CD4-positive, alpha-beta T cell treated with Interleukin-6 for 4 hours (primary cell): ENCODE results near the gene SLC24A3.

ENCODE experiments used
- DNase-seq: peaks from one replicate; pipeline ENCODE4 v3.0.0-alpha.2; 2020; ENCODE audit warnings: mixed read lengths

Gene SLC24A3

GRCh38 chr20:19397226-19397625 lies 184.8 kb downstream of the SLC24A3 start:
- no peak for DNase-seq

GRCh38 chr20:19397666-19398065 lies 185.2 kb downstream of the SLC24A3 start:
- no peak for DNase-seq

- no peak for DNase-seq
Measured at GRCh38 chr20:19401096-19401495, 188.7 kb downstream of the SLC24A3 start.

- DNase-seq: no peak
Measured at GRCh38 chr20:19403549-19403948, 191.1 kb downstream of the SLC24A3 start.

- DNase-seq: no peak
Measured at GRCh38 chr20:19404826-19405225, 192.4 kb downstream of the SLC24A3 start.

- no peak for DNase-seq
Measured at GRCh38 chr20:19405958-19406357, 193.5 kb downstream of the SLC24A3 start.

GRCh38 chr20:19406381-19406780 lies 193.9 kb downstream of the SLC24A3 start:
- no peak for DNase-seq

- no peak for DNase-seq
Measured at GRCh38 chr20:19407196-19407595, 194.8 kb downstream of the SLC24A3 start.

- no peak for DNase-seq
Measured at GRCh38 chr20:19407736-19408135, 195.3 kb downstream of the SLC24A3 start.

- no peak for DNase-seq
Measured at GRCh38 chr20:19408971-19409370, 196.5 kb downstream of the SLC24A3 start.

- DNase-seq: no peak
Measured at GRCh38 chr20:19411811-19412210, 199.4 kb downstream of the SLC24A3 start.

- no peak for DNase-seq
Measured at GRCh38 chr20:19412254-19412653, 199.8 kb downstream of the SLC24A3 start.

GRCh38 chr20:19414600-19414999 lies 202.2 kb downstream of the SLC24A3 start:
- DNase-seq: no peak

GRCh38 chr20:19415786-19416185 lies 203.3 kb downstream of the SLC24A3 start:
- no peak for DNase-seq

GRCh38 chr20:19416627-19417026 lies 204.2 kb downstream of the SLC24A3 start:
- no peak for DNase-seq

- no peak for DNase-seq
Measured at GRCh38 chr20:19419396-19419795, 207.0 kb downstream of the SLC24A3 start.

- DNase-seq: no peak
Measured at GRCh38 chr20:19423097-19423899, 210.9 kb downstream of the SLC24A3 start.

- no peak for DNase-seq
Measured at GRCh38 chr20:19423900-19424620, 211.6 kb downstream of the SLC24A3 start.

- DNase-seq: no peak
Measured at GRCh38 chr20:19426356-19426755, 213.9 kb downstream of the SLC24A3 start.

GRCh38 chr20:19427480-19427879 lies 215.0 kb downstream of the SLC24A3 start:
- no peak for DNase-seq

- no peak for DNase-seq
Measured at GRCh38 chr20:19427913-19428312, 215.5 kb downstream of the SLC24A3 start.

- DNase-seq: no peak
Measured at GRCh38 chr20:19428324-19428723, 215.9 kb downstream of the SLC24A3 start.

- DNase-seq: no peak
Measured at GRCh38 chr20:19429538-19429937, 217.1 kb downstream of the SLC24A3 start.

- DNase-seq: no peak
Measured at GRCh38 chr20:19430641-19431315, 218.3 kb downstream of the SLC24A3 start.
